ENCODE measurements around the gene LILRB4. TPM values are rescaled to one million over a fixed set of nuclear protein-coding genes. Genes with fewer than 3 reads are reported as not detected.
"Not testable (repeated sequence)": the region's sequence is repeated elsewhere in the genome, so short reads cannot be mapped to it uniquely, and the experiment has no call there.

LILRB4 gene
- total RNA-seq, 1 experiment from 2014 or later, result not detected

DNA sequence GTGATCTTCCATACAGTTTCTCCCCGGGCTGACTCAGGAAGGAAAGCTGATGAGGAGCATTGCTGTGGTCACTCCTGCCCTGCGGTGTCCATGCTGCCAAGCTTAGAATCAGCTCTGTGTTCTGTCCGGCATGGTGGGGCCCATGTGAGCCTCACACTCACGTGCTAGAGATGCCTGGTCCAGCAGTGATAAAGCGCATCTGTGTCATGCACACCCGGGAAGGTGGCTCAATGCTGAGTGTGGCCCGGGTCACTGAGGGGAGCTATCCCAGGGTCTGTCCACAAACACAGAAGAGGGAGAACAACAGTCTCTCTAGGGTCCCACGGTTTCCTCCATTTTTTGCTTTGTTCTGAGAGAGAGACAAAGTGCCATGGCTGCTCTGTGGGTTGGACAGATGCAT is 36.0 kb upstream of the LILRB4 start:
- Histone ChIP-seq H3K4me1 (no peaks in the 10 kb centered on the region), H3K9me3 (0 out of 2 replicates have a peak, but pooled peaks cover 4% of the 10 kb centered on the region), H3K36me3 (ENCODE audit: control insufficient read depth, insufficient read depth, low read length) (no peaks in the 10 kb centered on the region), H3K4me3 (ENCODE audit: low read depth, low read length) (no peak overlapping the region), H3K27me3 (replicated peaks; ENCODE audit: control insufficient read depth, insufficient read depth, low read length) (no peaks in the 10 kb centered on the region)
- no TSS peak for BruUV-seq (replicated peaks)
- intact Hi-C loops (cut with micrococcal nuclease; ENCODE audit: unreplicated experiment), result no loop called here
- no peaks in the 10 kb centered on the region for H3K9me3 Mint-ChIP-seq (ENCODE audit: unreplicated experiment)
- H3K4me3 Mint-ChIP-seq (ENCODE audit: unreplicated experiment), result no peak overlapping the region
- no peak for DNase-seq
- no peaks in the 10 kb centered on the region for H3K4me1 Mint-ChIP-seq (ENCODE audit: low read depth, unreplicated experiment)
- CTCF ChIA-PET, result no interaction called here
- TF ChIP-seq, protein P1, sequence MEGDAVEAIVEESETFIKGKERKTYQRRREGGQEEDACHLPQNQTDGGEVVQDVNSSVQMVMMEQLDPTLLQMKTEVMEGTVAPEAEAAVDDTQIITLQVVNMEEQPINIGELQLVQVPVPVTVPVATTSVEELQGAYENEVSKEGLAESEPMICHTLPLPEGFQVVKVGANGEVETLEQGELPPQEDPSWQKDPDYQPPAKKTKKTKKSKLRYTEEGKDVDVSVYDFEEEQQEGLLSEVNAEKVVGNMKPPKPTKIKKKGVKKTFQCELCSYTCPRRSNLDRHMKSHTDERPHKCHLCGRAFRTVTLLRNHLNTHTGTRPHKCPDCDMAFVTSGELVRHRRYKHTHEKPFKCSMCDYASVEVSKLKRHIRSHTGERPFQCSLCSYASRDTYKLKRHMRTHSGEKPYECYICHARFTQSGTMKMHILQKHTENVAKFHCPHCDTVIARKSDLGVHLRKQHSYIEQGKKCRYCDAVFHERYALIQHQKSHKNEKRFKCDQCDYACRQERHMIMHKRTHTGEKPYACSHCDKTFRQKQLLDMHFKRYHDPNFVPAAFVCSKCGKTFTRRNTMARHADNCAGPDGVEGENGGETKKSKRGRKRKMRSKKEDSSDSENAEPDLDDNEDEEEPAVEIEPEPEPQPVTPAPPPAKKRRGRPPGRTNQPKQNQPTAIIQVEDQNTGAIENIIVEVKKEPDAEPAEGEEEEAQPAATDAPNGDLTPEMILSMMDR (IDR thresholded peaks at IDR 0.05; ENCODE audit: insufficient read depth in 1 of 2, low read depth in 1 of 2, low read length in 1 of 2, severe bottlenecking in 1 of 2, unreplicated experiment in 1 of 2), result no peak
- POLR2A ChIA-PET, result no interaction called here
- no peaks in the 10 kb centered on the region for H3K36me3 Mint-ChIP-seq (ENCODE audit: insufficient read depth, unreplicated experiment)
- H3K27ac Mint-ChIP-seq (ENCODE audit: unreplicated experiment), result no peak overlapping the region
- peaks cover 32% of the 10 kb centered on the region for H3K27me3 Mint-ChIP-seq (ENCODE audit: insufficient read depth, unreplicated experiment)

DNA sequence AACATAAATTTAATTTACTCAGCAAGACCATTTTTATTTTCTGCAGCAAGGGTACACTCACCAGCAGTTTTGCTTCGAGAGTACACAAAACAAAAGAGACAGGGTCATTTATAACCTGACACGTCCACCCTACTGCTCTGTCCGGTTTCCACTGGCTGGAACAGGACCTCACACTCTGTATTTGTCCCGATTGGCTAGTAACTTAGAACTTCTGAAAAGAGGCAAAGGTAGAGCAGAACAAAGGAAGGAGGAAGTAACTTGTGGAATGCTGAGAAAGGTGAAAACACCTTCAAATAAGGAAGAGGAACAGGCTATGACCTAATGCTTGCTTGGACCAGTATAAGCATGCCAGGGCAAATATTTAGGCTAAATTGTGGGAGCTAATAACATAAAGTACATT is 34.9 kb upstream of the LILRB4 start:
- BruUV-seq (replicated peaks); H3K4me1 Mint-ChIP-seq (ENCODE audit: low read depth, unreplicated experiment); intact Hi-C loops (cut with micrococcal nuclease; ENCODE audit: unreplicated experiment); H3K4me1 ChIP-seq; DNase-seq; H3K36me3 Mint-ChIP-seq (ENCODE audit: insufficient read depth, unreplicated experiment); H3K27me3 ChIP-seq (replicated peaks; ENCODE audit: control insufficient read depth, insufficient read depth, low read length); H3K27ac Mint-ChIP-seq (ENCODE audit: unreplicated experiment); H3K36me3 ChIP-seq (ENCODE audit: control insufficient read depth, insufficient read depth, low read length); POLR2A ChIA-PET; CTCF ChIA-PET; H3K9me3 ChIP-seq; H3K9me3 Mint-ChIP-seq (ENCODE audit: unreplicated experiment); H3K4me3 ChIP-seq (ENCODE audit: low read depth, low read length); H3K4me3 Mint-ChIP-seq (ENCODE audit: unreplicated experiment): not testable (repeated sequence)
- H3K27me3 Mint-ChIP-seq (ENCODE audit: insufficient read depth, unreplicated experiment), result peaks cover 30% of the 10 kb centered on the region

DNA sequence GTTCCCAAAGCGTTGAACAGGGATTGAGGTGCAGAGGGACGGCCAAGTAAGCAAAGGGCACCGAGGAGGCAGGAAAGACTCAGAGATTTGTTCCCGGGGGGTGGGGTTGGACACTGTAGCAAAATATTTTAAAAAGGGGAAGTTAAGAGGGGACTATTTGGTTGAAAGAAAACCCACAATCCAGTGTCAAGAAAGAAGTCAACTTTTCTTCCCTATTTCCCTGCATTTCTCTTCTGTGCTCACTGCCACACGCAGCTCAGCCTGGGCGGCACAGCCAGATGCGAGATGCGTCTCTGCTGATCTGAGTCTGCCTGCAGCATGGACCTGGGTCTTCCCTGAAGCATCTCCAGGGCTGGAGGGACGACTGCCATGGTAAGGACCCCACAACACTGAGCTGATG is 32.5 kb upstream of the LILRB4 start, which contains the start of gene LILRB1:
Gene LILRB1 (plus strand): TSS at position 223 of the 400 bp plus-strand sequence. CDS start 590 bp downstream, outside the sequence.
- POLR2A ChIA-PET; H3K4me1 Mint-ChIP-seq (ENCODE audit: low read depth, unreplicated experiment); DNase-seq; BruUV-seq (replicated peaks); H3K36me3 ChIP-seq (ENCODE audit: control insufficient read depth, insufficient read depth, low read length); H3K27ac Mint-ChIP-seq (ENCODE audit: unreplicated experiment); H3K4me1 ChIP-seq; H3K4me3 ChIP-seq (ENCODE audit: low read depth, low read length); H3K4me3 Mint-ChIP-seq (ENCODE audit: unreplicated experiment); H3K27me3 ChIP-seq (replicated peaks; ENCODE audit: control insufficient read depth, insufficient read depth, low read length); H3K36me3 Mint-ChIP-seq (ENCODE audit: insufficient read depth, unreplicated experiment); H3K9me3 Mint-ChIP-seq (ENCODE audit: unreplicated experiment); CTCF ChIA-PET; H3K9me3 ChIP-seq: not testable (repeated sequence)
- intact Hi-C loops (cut with micrococcal nuclease; ENCODE audit: unreplicated experiment), result loop anchor here (5.0 kb wide), 1 partner anchor 333 kb away; no protein-coding TSS in a partner anchor
- H3K27me3 Mint-ChIP-seq (ENCODE audit: insufficient read depth, unreplicated experiment), result peaks cover 24% of the 10 kb centered on the region

DNA sequence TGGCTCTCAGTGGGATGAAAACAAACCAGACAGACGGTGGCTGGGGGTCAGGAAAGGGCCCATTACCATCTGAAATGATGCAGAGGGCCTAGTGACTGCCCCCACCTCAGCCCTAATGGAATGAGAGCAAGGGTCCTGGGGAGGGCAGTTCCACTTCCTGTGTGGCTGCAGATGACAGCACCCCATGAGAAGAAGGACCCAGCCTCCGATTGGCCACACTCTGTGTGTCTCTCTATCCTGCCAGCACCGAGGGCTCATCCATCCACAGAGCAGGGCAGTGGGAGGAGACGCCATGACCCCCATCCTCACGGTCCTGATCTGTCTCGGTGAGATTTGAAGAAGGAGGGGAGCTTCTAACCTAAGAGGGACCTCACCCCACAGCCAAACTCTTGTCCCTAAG is 32.0 kb upstream of the LILRB4 start:
- TF ChIP-seq, protein P1 (IDR thresholded peaks at IDR 0.05; ENCODE audit: insufficient read depth in 1 of 2, low read depth in 1 of 2, low read length in 1 of 2, severe bottlenecking in 1 of 2, unreplicated experiment in 1 of 2), result no peak
- POLR2A ChIA-PET, result no interaction called here
- no TSS peak for BruUV-seq (replicated peaks)

DNA sequence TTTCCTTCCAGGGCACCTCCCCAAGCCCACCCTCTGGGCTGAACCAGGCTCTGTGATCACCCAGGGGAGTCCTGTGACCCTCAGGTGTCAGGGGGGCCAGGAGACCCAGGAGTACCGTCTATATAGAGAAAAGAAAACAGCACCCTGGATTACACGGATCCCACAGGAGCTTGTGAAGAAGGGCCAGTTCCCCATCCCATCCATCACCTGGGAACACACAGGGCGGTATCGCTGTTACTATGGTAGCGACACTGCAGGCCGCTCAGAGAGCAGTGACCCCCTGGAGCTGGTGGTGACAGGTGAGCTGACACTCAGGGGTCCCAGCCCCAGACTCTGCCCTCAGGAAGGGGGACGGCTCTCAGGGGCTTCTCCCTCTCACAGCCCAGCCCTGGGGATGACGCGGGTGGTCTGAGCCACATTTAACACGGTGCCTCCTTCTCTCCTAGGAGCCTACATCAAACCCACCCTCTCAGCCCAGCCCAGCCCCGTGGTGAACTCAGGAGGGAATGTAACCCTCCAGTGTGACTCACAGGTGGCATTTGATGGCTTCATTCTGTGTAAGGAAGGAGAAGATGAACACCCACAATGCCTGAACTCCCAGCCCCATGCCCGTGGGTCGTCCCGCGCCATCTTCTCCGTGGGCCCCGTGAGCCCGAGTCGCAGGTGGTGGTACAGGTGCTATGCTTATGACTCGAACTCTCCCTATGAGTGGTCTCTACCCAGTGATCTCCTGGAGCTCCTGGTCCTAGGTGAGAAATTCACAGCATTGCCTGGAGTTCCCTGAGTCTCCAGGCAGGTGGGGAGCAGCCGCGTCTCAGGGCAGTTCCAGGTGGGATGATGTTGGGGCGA is 31.1 kb upstream of the LILRB4 start:
- H3K36me3 ChIP-seq (ENCODE audit: control insufficient read depth, insufficient read depth, low read length); H3K4me1 ChIP-seq; DNase-seq; H3K9me3 Mint-ChIP-seq (ENCODE audit: unreplicated experiment); H3K4me1 Mint-ChIP-seq (ENCODE audit: low read depth, unreplicated experiment); H3K27me3 ChIP-seq (replicated peaks; ENCODE audit: control insufficient read depth, insufficient read depth, low read length); POLR2A ChIA-PET; H3K4me3 ChIP-seq (ENCODE audit: low read depth, low read length); H3K36me3 Mint-ChIP-seq (ENCODE audit: insufficient read depth, unreplicated experiment); H3K27ac Mint-ChIP-seq (ENCODE audit: unreplicated experiment); H3K4me3 Mint-ChIP-seq (ENCODE audit: unreplicated experiment); CTCF ChIA-PET; BruUV-seq (replicated peaks); H3K9me3 ChIP-seq: not testable (repeated sequence)
- intact Hi-C loops (cut with micrococcal nuclease; ENCODE audit: unreplicated experiment), result loop anchor here (5.0 kb wide), 1 partner anchor 334 kb away; no protein-coding TSS in a partner anchor
- peaks cover 19% of the 10 kb centered on the region for H3K27me3 Mint-ChIP-seq (ENCODE audit: insufficient read depth, unreplicated experiment)

More for the DNA sequence above, 32.0 kb upstream of the LILRB4 start:
- intact Hi-C loops (cut with micrococcal nuclease; ENCODE audit: unreplicated experiment), result loop anchor here (5.0 kb wide), 1 partner anchor 333 kb away; no protein-coding TSS in a partner anchor
- Histone ChIP-seq H3K9me3 (0 out of 2 replicates have a peak, but pooled peaks cover 4% of the 10 kb centered on the region), H3K4me3 (ENCODE audit: low read depth, low read length) (no peak overlapping the region), H3K27me3 (replicated peaks; ENCODE audit: control insufficient read depth, insufficient read depth, low read length) (no peaks in the 10 kb centered on the region; the same call in 1 of the 2 replicates), H3K4me1 (no peaks in the 10 kb centered on the region), H3K36me3 (ENCODE audit: control insufficient read depth, insufficient read depth, low read length) (no peaks in the 10 kb centered on the region)
- H3K27me3 Mint-ChIP-seq (ENCODE audit: insufficient read depth, unreplicated experiment), result peaks cover 23% of the 10 kb centered on the region
- no peaks in the 10 kb centered on the region for H3K36me3 Mint-ChIP-seq (ENCODE audit: insufficient read depth, unreplicated experiment)
- no peaks in the 10 kb centered on the region for H3K9me3 Mint-ChIP-seq (ENCODE audit: unreplicated experiment)
- H3K27ac Mint-ChIP-seq (ENCODE audit: unreplicated experiment), result no peak overlapping the region
- CTCF ChIA-PET, result no interaction called here
- DNase-seq, result no peak
- no peak overlapping the region for H3K4me3 Mint-ChIP-seq (ENCODE audit: unreplicated experiment)
- H3K4me1 Mint-ChIP-seq (ENCODE audit: low read depth, unreplicated experiment), result no peaks in the 10 kb centered on the region

All from Caco-2 (cell line).